Peyer's patch (tissue), 4 donors: Measurements from ENCODE around the gene DIPK2A. TPM values are rescaled to one million over a fixed set of nuclear protein-coding genes. Genes with fewer than 3 reads are reported as not detected.

Source experiments
- DNase-seq, 3 donors: peaks; one replicate each; pipeline ENCODE4 v3.0.0-alpha.2; 2017 to 2019
- H3K27ac ChIP-seq, 4 donors: fragments of 200-600 bp; sonication (generic); one replicate each; pipeline ENCODE4 v1.5.1; 2016 to 2019
- H3K27me3 ChIP-seq, 2 donors: fragments of 200-600 bp; sonication (generic); one replicate each; pipeline ENCODE4 v1.5.1; 2019
- H3K36me3 ChIP-seq, 3 donors: fragments of 200-600 bp; sonication (generic); one replicate each; pipeline ENCODE4 v1.5.1; 2016 to 2019
- H3K4me1 ChIP-seq, 4 donors: fragments of 200-600 bp; sonication (generic); one replicate each; pipeline ENCODE4 v1.5.1; 2016 to 2019
- H3K4me3 ChIP-seq, 4 donors: fragments of 200-600 bp; sonication (generic); 1 replicate in 3 of 4; 2 replicates in 1 of 4; pipeline ENCODE4 v1.5.1; 2016 to 2019; ENCODE audit warnings: mild to moderate bottlenecking in 1 of 4
- H3K9me3 ChIP-seq, 4 donors: fragments of 200-600 bp; sonication (generic); one replicate each; pipeline ENCODE4 v1.5.1; 2016 to 2019; ENCODE audit warnings: mild to moderate bottlenecking in 1 of 4
- CTCF ChIP-seq, 6 experiments: fragments of 450-650 bp in 4 of 6; fragments of 200-600 bp in 2 of 6; sonication (generic) in 1 of 6; IDR thresholded peaks; one replicate each; pipeline ENCODE4 v1.5.1; 2017 to 2019; ENCODE audit warnings: antibody characterized with exemption in 6 of 6, mild to moderate bottlenecking in 3 of 6, moderate library complexity in 1 of 6
- POLR2A ChIP-seq, 2 donors: fragments of 450-650 bp; IDR thresholded peaks; one replicate each; pipeline ENCODE4 v1.5.1; 2017; ENCODE audit warnings: antibody characterized with exemption in 2 of 2, mild to moderate bottlenecking in 2 of 2, moderate library complexity in 2 of 2
- total RNA-seq, 4 donors: library from RNA; depleted of rRNA; stranded (reverse); fragments of >200 nt; gene quantifications; one replicate each; pipeline ENCODE4 v1.1.0, GENCODE V29; 2016

DIPK2A gene
- total RNA-seq, 4 donors from 2014 or later, result 9.1 to 47.2 (median 29.4) TPM

DNA sequence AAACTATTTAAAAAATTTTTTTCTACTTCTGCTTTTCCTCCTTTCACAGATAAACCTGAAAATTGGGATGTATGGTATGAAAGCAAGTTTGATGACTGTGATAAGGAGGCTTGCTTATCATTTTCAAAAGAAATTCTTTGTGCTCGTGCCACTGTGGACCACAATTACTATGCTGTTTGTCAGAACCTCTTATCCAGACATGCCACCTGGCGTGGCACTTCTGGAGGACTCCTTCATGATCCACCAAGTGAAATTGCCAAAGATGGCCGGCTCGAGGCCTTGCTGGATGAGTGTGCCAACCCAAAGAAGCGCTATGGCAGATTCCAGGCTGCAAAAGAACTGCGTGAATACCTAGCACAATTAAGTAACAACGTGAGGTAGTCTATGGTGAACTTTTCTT, 17.8 kb downstream of the DIPK2A start:
- TF ChIP-seq POLR2A (IDR thresholded peaks at IDR 0.05), result no peak
- no peak for TF ChIP-seq CTCF (IDR thresholded peaks at IDR 0.05)
- no peaks in the 10 kb centered on the region for H3K27me3 ChIP-seq

DNA sequence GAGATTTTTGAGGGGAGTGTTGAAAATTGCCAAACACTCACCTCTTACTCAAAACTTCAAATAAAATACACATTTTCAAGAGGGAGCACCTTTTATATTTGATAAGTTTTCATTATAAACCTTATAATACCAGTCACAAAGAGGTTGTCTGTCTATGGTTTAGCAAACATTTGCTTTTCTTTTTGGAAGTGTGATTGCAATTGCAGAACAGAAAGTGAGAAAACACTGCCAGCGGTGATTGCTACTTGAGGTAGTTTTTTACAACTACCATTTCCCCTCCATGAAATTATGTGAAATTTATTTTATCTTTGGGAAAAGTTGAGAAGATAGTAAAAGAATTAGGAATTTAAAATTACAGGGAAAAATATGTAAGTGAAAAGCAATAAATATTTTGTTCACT, 20.1 kb downstream of the DIPK2A start:
- no peak overlapping the region for H3K4me3 ChIP-seq
- H3K27ac ChIP-seq, result no peak overlapping the region
- TF ChIP-seq POLR2A (IDR thresholded peaks at IDR 0.05) (no peak), CTCF (IDR thresholded peaks at IDR 0.05) (no peak)
- H3K36me3 ChIP-seq, result peaks cover 0 to 8% (median 0%) of the 10 kb centered on the region in 3 donors
- H3K27me3 ChIP-seq, result no peaks in the 10 kb centered on the region
- DNase-seq, result no peak
- no peaks in the 10 kb centered on the region for H3K9me3 ChIP-seq
- H3K4me1 ChIP-seq, result no peaks in the 10 kb centered on the region

More for the DNA sequence above, 17.8 kb downstream of the DIPK2A start:
- peaks cover 0 to 8% (median 0%) of the 10 kb centered on the region in 3 donors for H3K36me3 ChIP-seq
- no peak overlapping the region for H3K27ac ChIP-seq
- DNase-seq, result no peak
- H3K4me1 ChIP-seq, result no peaks in the 10 kb centered on the region
- H3K9me3 ChIP-seq, result no peaks in the 10 kb centered on the region
- H3K4me3 ChIP-seq, result no peak overlapping the region

GRCh38 chr3:143998266-143998665, 26.6 kb downstream of the DIPK2A start:
- no peak for DNase-seq
- Histone ChIP-seq H3K27ac (no peak overlapping the region), H3K4me3 (no peak overlapping the region), H3K27me3 (no peaks in the 10 kb centered on the region), H3K9me3 (no peaks in the 10 kb centered on the region), H3K36me3 (no peaks in the 10 kb centered on the region), H3K4me1 (no peaks in the 10 kb centered on the region)
- TF ChIP-seq CTCF (IDR thresholded peaks at IDR 0.05), result no peak
- no peak for TF ChIP-seq POLR2A (IDR thresholded peaks at IDR 0.05)

DNA sequence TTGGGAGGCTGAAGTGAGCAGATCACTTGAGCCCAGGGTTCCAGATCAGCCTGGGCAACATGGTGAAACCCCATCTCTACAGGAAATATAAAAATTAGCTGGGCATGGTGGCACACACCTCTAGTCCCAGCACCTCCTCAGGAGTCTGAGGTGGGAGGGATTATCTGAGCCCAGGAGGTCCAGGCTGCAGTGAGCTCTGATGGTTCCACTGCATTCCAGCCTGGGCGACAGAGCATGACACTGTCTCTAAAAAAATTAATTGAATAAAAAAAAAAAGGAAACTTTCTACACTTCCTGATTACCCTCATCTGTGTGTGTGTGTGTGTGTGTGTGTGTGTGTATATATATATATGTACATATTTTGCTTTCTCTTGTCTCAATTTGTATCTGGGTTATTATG, 31.4 kb downstream of the DIPK2A start:
- no peak overlapping the region for H3K27ac ChIP-seq
- no peak overlapping the region for H3K4me3 ChIP-seq
- no peaks in the 10 kb centered on the region for H3K36me3 ChIP-seq
- H3K4me1 ChIP-seq, result no peaks in the 10 kb centered on the region
- H3K27me3 ChIP-seq, result no peaks in the 10 kb centered on the region
- H3K9me3 ChIP-seq, result no peaks in the 10 kb centered on the region
- DNase-seq, result no peak
- TF ChIP-seq POLR2A (IDR thresholded peaks at IDR 0.05) (no peak), CTCF (IDR thresholded peaks at IDR 0.05) (no peak)

- no peak overlapping the region for H3K27ac ChIP-seq
- no peaks in the 10 kb centered on the region for H3K36me3 ChIP-seq
- DNase-seq, result no peak
- no peaks in the 10 kb centered on the region for H3K27me3 ChIP-seq
- no peaks in the 10 kb centered on the region for H3K4me1 ChIP-seq
- no peak overlapping the region for H3K4me3 ChIP-seq
- TF ChIP-seq POLR2A (IDR thresholded peaks at IDR 0.05) (no peak), CTCF (IDR thresholded peaks at IDR 0.05) (no peak)
- H3K9me3 ChIP-seq, result no peaks in the 10 kb centered on the region
Measured at GRCh38 chr3:144010371-144010770, 38.7 kb downstream of the DIPK2A start.

DNA sequence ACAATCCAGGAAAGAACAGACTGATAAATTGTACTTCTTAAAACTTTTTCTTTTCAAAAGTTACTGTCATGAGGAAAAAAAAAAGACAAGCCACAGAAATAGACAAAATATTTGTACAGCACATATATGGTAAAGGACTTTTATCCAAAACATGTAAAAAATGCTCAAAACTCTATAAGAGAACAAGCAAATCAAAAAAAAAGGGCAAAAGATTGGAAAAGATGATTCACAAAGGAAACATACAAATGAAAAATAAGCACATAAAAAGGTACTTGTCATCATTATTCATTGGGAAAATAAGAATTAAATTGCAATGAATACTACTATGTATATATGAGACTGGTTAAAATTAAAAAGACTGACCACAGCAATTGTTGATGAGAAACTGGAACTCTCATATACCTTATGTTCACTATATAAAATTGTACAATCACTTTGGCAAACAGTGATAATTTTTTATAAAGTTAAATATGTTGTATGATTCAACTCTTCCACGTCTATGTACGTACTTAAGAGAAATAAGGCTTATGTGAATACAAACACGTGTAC, 39.7 kb downstream of the DIPK2A start:
- Histone ChIP-seq H3K27ac (no peak overlapping the region), H3K4me3 (no peak overlapping the region), H3K36me3 (no peaks in the 10 kb centered on the region), H3K27me3 (no peaks in the 10 kb centered on the region), H3K9me3 (no peaks in the 10 kb centered on the region), H3K4me1 (no peaks in the 10 kb centered on the region)
- no peak for DNase-seq
- TF ChIP-seq POLR2A (IDR thresholded peaks at IDR 0.05) (no peak), CTCF (IDR thresholded peaks at IDR 0.05) (no peak)
